Nucleus accumbens (tissue), 56 donors: ENCODE measurements around the gene FAM131A.

ENCODE experiments used
- DNase-seq, 56 donors: peaks; one replicate each; lab custom pipeline; 2025; lab: John Stamatoyannopoulos, UW

FAM131A gene

GRCh38 chr3:184387174-184387714, 49.8 kb downstream of the FAM131A start:
- no peak for DNase-seq

DNA sequence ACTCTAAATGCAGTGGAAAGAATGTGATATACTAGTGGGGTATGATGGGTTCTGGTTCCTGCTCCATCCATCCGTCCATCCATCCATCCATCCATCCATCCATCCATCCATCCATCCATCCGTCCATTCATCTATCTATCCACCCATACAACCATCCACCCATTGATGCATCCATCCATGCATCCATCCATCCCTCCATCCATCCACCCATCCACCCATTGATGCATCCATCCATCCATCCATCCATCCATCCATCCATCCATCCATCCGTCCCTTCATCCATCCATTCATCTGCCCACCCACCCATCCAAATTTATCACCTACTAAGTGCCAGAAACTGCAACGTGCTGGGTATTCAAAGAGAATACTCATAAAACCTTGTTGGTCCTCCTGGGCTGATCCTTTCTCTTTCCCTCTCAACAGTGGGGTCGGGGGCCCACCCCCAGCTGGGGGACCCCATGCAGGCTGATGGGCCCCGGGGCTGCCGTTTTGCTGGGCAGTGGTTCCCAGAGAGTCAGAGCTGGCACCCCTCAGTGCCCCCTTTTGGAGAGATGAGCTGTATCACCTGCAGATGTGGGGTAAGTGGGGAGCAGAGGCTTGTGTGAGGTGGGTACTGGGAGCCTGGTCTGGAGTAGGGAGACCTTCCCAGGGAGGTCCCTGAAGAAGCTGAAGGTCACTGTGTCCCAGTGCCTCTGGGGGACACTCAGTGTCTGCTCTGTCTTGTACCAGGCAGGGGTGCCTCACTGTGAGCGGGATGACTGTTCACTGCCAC, 51.0 kb downstream of the FAM131A start:
- no peak for DNase-seq

DNA sequence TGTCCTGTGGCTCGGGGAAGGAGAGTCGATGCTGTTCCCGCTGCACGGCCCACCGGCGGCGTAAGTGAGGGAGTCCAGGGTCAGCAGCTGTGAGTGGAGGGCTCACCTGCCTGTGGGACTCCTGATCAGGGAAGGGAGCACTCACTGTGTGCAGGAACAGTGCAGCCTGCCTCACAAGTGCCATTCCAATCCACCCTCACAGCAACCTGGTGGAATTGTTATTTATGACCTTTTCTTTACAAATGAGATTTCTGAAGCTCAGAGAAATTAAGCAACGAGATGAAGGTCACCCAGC, 51.5 kb downstream of the FAM131A start:
- no peak for DNase-seq

GRCh38 chr3:184389384-184389783, 52.0 kb downstream of the FAM131A start:
- DNase-seq = no peak

DNA sequence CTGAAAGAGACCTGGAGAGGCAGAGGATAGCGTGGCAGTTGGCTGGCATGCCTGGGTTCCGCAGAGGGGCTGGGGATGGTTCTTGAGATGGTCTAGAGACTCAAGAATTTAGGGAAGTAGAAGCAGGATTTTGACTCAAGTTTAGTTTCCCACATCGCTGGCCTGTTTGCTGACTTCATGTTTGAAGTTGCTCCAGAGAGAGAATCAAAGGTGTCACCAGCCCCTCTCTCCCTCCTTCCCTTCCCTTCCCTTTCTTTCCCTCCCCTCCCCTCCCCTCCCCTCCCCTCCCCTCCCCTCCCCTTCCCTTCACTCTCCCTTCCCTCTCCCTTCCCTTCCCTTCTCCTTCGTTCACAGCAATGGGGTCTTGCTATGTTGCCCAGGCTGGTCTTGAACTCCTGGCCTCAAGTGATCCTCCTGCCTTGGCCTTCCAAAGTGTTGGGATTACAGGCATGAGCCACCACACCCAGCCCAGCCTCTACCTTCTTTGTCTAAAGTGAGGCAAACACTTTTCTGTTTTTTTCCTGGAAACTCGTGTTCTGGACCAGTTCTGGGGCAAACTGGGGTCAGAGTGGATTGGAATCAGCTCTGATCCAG, 52.6 kb downstream of the FAM131A start:
- DNase-seq = no peak

DNA sequence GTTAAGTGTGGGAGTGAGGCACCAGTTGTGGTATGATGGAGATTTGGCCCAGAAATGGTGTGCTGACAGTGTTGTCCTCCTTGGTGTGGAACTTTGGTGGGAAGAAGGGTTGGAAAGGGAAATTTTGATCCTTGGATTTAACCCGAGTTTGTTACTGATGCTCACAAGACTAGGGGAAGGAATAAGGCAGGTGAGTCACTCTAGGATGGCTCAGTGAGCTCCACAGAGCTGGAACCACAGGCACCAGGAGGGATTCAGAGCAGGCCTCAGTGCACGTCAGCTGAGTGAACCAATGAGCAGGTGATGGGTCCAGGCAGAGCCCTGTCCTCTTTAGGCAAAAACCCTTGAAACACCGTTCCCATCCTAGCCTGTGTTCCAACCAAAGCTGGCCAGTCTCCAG, 53.9 kb downstream of the FAM131A start:
- no peak for DNase-seq

- DNase-seq = no peak
These were observed 57.9 kb downstream of the FAM131A start for GRCh38 chr3:184395320-184395660.
